ENCODE measurements around the gene ETF1.

DNA sequence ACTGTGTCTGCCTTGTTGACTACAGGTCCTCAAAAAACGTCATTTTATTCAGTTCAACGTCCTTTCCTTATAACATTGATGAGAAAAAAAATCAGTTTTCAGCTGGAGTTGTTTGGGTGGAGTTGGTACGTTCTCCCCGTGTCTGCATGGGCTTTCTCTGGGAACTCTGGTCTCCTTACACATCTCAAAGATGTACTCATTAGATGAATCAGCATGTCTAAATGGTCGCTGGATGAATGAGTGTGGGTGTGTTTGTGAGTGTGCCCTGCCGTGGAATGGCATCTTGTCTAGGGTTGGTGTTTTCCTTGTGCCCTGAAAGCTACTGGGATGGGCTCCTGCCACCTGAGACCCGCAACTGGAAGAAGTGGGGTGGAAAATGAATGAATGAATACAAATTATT is 47.7 kb downstream of the ETF1 start:
- TF ChIP-seq, protein P1, sequence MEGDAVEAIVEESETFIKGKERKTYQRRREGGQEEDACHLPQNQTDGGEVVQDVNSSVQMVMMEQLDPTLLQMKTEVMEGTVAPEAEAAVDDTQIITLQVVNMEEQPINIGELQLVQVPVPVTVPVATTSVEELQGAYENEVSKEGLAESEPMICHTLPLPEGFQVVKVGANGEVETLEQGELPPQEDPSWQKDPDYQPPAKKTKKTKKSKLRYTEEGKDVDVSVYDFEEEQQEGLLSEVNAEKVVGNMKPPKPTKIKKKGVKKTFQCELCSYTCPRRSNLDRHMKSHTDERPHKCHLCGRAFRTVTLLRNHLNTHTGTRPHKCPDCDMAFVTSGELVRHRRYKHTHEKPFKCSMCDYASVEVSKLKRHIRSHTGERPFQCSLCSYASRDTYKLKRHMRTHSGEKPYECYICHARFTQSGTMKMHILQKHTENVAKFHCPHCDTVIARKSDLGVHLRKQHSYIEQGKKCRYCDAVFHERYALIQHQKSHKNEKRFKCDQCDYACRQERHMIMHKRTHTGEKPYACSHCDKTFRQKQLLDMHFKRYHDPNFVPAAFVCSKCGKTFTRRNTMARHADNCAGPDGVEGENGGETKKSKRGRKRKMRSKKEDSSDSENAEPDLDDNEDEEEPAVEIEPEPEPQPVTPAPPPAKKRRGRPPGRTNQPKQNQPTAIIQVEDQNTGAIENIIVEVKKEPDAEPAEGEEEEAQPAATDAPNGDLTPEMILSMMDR (IDR thresholded peaks at IDR 0.05), result no peak
- TF ChIP-seq POLR2A (IDR thresholded peaks at IDR 0.05) (no peak), EP300 (IDR thresholded peaks at IDR 0.05) (no peak), POLR2AphosphoS5 (IDR thresholded peaks at IDR 0.05) (no peak)
